SU-DHL-6 (cell line): ENCODE measurements around the gene PRKAR1B.

Source experiments
- CTCF ChIP-seq: fragments of 200-600 bp; sonication (generic); IDR thresholded peaks from one replicate; pipeline ENCODE4 v1.5.1; 2017; ENCODE audit warnings: antibody characterized with exemption, mild to moderate bottlenecking, low read length, moderate library complexity; ENCODE audit not compliant: insufficient read depth, poor library complexity, severe bottlenecking
- EZH2phosphoT487 ChIP-seq: fragments of 200-600 bp; sonication (generic), shearing (Covaris generic); conservative IDR thresholded peaks from 2 replicates; pipeline ENCODE4 v1.6.1; 2018; ENCODE audit warnings: mild to moderate bottlenecking, antibody characterized with exemption, low read length, moderate library complexity, mixed read lengths

DNA sequence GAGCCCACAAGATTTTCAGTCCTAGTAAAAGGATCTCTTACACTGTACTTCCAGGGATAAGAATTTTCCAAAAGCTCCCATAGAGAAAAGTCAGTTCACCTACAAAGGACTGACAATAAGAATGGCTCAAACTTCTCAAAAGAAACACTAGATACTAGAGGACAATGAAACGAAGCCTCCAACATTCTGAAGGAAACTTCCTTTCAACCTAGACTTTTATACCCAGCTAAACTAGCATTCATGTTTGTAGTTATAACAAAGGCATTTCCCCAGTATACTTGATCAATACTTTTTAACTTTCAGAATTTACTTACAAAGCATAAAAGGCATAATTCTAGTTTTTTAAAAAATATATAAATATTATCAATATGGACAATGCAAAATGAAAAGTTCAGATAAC is 41.5 kb downstream of the PRKAR1B start:
- TF ChIP-seq CTCF = no peak
- TF ChIP-seq EZH2phosphoT487 = no peak
